ENCODE measurements around the gene CALHM3. TPM values are rescaled to one million over a fixed set of nuclear protein-coding genes. Genes with fewer than 3 reads are reported as not detected.

CALHM3 gene
- polyA plus RNA-seq, 1 donor from 2014 or later, result not detected

DNA sequence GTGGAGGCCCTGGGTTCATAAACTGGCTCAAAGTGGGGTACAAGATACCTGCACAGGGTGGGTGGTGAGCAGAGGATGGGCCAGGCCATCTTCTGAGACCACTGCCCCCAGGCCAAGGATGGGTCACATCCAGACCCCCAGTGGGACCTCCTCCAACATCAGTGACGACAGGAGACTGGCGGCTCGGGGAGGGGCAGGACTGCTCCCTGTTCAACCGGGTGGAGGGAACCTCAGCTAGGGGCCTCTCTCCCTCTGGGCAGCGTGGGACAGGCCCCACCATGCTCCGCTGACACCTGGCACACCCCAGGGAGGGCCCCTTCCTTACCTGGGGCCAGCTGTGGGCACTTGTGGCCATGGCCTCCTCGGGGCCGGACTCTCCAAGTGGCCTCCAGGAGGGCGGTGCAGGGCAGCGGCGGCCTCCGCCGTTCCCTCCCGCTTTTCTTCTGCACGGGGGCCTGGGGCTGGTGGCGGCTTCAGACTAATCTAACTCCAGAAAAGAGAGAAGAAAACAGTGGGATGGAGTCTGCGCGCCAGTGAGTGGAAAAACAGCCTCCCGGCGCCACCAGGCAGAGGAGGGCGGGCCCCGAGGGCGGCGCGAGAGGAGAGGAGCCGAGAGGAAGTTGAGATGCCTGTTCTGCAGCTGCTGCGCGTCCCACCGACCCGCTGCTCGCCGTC, 27.1 kb downstream of the CALHM3 start, which contains the start of gene CALHM2:
Gene CALHM2 (minus strand): TSS at position 540 of the 675 bp plus-strand sequence. CDS start 2,429 bp downstream, outside the sequence.
- no peaks in the 10 kb centered on the region for H3K27me3 ChIP-seq (ENCODE audit: insufficient read depth, low read depth, low read length)
- H3K9me3 ChIP-seq (ENCODE audit: low read length), result no peaks in the 10 kb centered on the region
- H4K20me1 ChIP-seq (ENCODE audit: insufficient read depth), result no peaks in the 10 kb centered on the region
- TF ChIP-seq EZH2 (IDR thresholded peaks at IDR 0.05; ENCODE audit: borderline replicate concordance, insufficient read depth, low read length, poor library complexity, severe bottlenecking) (no peak), TAF1 (IDR thresholded peaks at IDR 0.05; ENCODE audit: low read depth) (no peak), RAD21 (conservative IDR thresholded peaks at IDR 0.05) (no peak), POLR2AphosphoS5 (IDR thresholded peaks at IDR 0.05) (no peak), SMC3 (conservative IDR thresholded peaks at IDR 0.05; ENCODE audit: poor library complexity) (no peak), MXI1 (conservative IDR thresholded peaks at IDR 0.05; ENCODE audit: poor library complexity, severe bottlenecking) (no peak), EP300 (conservative IDR thresholded peaks at IDR 0.05; ENCODE audit: poor library complexity, severe bottlenecking) (no peak)
- TF ChIP-seq, protein P1, sequence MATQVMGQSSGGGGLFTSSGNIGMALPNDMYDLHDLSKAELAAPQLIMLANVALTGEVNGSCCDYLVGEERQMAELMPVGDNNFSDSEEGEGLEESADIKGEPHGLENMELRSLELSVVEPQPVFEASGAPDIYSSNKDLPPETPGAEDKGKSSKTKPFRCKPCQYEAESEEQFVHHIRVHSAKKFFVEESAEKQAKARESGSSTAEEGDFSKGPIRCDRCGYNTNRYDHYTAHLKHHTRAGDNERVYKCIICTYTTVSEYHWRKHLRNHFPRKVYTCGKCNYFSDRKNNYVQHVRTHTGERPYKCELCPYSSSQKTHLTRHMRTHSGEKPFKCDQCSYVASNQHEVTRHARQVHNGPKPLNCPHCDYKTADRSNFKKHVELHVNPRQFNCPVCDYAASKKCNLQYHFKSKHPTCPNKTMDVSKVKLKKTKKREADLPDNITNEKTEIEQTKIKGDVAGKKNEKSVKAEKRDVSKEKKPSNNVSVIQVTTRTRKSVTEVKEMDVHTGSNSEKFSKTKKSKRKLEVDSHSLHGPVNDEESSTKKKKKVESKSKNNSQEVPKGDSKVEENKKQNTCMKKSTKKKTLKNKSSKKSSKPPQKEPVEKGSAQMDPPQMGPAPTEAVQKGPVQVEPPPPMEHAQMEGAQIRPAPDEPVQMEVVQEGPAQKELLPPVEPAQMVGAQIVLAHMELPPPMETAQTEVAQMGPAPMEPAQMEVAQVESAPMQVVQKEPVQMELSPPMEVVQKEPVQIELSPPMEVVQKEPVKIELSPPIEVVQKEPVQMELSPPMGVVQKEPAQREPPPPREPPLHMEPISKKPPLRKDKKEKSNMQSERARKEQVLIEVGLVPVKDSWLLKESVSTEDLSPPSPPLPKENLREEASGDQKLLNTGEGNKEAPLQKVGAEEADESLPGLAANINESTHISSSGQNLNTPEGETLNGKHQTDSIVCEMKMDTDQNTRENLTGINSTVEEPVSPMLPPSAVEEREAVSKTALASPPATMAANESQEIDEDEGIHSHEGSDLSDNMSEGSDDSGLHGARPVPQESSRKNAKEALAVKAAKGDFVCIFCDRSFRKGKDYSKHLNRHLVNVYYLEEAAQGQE (IDR thresholded peaks at IDR 0.05; ENCODE audit: borderline replicate concordance), result no peak
- TF ChIP-seq, protein P2, sequence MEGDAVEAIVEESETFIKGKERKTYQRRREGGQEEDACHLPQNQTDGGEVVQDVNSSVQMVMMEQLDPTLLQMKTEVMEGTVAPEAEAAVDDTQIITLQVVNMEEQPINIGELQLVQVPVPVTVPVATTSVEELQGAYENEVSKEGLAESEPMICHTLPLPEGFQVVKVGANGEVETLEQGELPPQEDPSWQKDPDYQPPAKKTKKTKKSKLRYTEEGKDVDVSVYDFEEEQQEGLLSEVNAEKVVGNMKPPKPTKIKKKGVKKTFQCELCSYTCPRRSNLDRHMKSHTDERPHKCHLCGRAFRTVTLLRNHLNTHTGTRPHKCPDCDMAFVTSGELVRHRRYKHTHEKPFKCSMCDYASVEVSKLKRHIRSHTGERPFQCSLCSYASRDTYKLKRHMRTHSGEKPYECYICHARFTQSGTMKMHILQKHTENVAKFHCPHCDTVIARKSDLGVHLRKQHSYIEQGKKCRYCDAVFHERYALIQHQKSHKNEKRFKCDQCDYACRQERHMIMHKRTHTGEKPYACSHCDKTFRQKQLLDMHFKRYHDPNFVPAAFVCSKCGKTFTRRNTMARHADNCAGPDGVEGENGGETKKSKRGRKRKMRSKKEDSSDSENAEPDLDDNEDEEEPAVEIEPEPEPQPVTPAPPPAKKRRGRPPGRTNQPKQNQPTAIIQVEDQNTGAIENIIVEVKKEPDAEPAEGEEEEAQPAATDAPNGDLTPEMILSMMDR (IDR thresholded peaks at IDR 0.05; ENCODE audit: poor library complexity, severe bottlenecking), result no peak
- H3K4me2 ChIP-seq (ENCODE audit: low read length), result no peak within 1 kb of the TSS
- H3K4me3 ChIP-seq (ENCODE audit: low read length), result no peak within 1 kb of the TSS
- no peaks in the 10 kb centered on the region for H3K79me2 ChIP-seq (replicated peaks; ENCODE audit: insufficient read depth, low read length)
- no peak within 1 kb of the TSS for H2AFZ ChIP-seq (ENCODE audit: low read depth, low read length)
- H3F3A ChIP-seq (ENCODE audit: insufficient read depth, low read length, poor library complexity, severe bottlenecking), result no peaks in the 10 kb centered on the region
- H3K9ac ChIP-seq (ENCODE audit: low read length), result no peak within 1 kb of the TSS
- H3K9me2 ChIP-seq (ENCODE audit: insufficient read depth, low read length), result no peaks in the 10 kb centered on the region
- H3K36me3 ChIP-seq (ENCODE audit: insufficient read depth, low read length), result no peaks in the 10 kb centered on the region
- no peak within 1 kb of the TSS for H3K27ac ChIP-seq (ENCODE audit: low read length)

DNA sequence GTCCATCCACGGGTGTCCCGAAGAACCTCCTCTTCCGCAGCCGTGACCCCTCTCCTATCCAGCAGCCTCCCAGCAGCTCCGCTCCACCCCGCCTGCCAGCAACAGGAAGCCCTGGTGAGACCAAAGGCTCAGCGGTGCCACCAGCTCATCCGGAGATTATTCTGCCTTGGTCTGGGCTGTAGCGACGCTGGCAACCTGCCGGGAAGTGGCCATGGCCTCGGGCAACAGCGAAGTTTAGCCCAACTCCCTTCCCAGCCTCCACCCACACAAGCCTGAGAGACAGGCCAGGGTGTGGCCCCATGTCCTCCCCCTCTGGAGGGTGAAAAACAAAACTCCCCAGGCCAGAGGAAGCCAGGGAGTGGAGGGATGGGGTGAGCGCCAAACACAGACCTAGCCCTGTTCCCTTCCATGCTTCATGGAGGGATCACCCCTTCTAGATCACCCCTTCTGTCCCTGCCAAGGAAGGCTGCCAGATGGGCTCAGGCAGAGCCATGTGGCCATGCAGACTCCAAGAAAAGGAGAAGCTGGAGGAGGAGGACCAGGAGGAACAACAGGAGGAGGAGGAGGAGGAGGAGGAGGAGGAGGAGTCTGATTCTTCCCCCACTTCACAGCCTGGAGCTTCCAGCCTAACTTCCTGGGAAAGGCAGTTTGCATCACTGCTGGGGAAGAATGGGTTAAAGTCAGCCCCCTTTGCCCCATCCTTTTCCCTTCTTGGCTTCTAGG, 27.8 kb downstream of the CALHM3 start:
- H3K9me3 ChIP-seq (ENCODE audit: low read length), result no peaks in the 10 kb centered on the region
- H2AFZ ChIP-seq (ENCODE audit: low read depth, low read length), result no peak overlapping the region
- H3K4me3 ChIP-seq (ENCODE audit: low read length), result no peak overlapping the region
- H3K27ac ChIP-seq (ENCODE audit: low read length), result no peak overlapping the region
- H3K36me3 ChIP-seq (ENCODE audit: insufficient read depth, low read length), result no peaks in the 10 kb centered on the region
- H4K20me1 ChIP-seq (ENCODE audit: insufficient read depth), result no peaks in the 10 kb centered on the region
- H3K79me2 ChIP-seq (replicated peaks; ENCODE audit: insufficient read depth, low read length), result no peaks in the 10 kb centered on the region
- no peaks in the 10 kb centered on the region for H3K9me2 ChIP-seq (ENCODE audit: insufficient read depth, low read length)
- no peak for TF ChIP-seq EZH2 (IDR thresholded peaks at IDR 0.05; ENCODE audit: borderline replicate concordance, insufficient read depth, low read length, poor library complexity, severe bottlenecking)
- TF ChIP-seq SMC3 (conservative IDR thresholded peaks at IDR 0.05; ENCODE audit: poor library complexity), result no peak
- no peak for TF ChIP-seq TAF1 (IDR thresholded peaks at IDR 0.05; ENCODE audit: low read depth)
- no peak for TF ChIP-seq EP300 (conservative IDR thresholded peaks at IDR 0.05; ENCODE audit: poor library complexity, severe bottlenecking)
- TF ChIP-seq MXI1 (conservative IDR thresholded peaks at IDR 0.05; ENCODE audit: poor library complexity, severe bottlenecking), result no peak
- TF ChIP-seq, protein P2 (IDR thresholded peaks at IDR 0.05; ENCODE audit: poor library complexity, severe bottlenecking), result no peak
- TF ChIP-seq RAD21 (conservative IDR thresholded peaks at IDR 0.05), result no peak
- TF ChIP-seq POLR2AphosphoS5 (IDR thresholded peaks at IDR 0.05), result no peak
- TF ChIP-seq, protein P1 (IDR thresholded peaks at IDR 0.05; ENCODE audit: borderline replicate concordance), result no peak
- no peak overlapping the region for H3K4me2 ChIP-seq (ENCODE audit: low read length)
- H3K27me3 ChIP-seq (ENCODE audit: insufficient read depth, low read depth, low read length), result no peaks in the 10 kb centered on the region
- H3F3A ChIP-seq (ENCODE audit: insufficient read depth, low read length, poor library complexity, severe bottlenecking), result no peaks in the 10 kb centered on the region
- no peak overlapping the region for H3K9ac ChIP-seq (ENCODE audit: low read length)
